Stimulated activated CD8-positive, alpha-beta memory T cell treated with anti-CD3 and anti-CD28 coated beads, Interleukin-15, amount 100 ng/mL, for 48 hours (primary cell): ENCODE measurements around the gene OR6Y1.

Experiments
- DNase-seq, 2 donors: peaks; one replicate each; pipeline ENCODE4 v3.0.0-alpha.2; 2020; ENCODE audit warnings: low read depth in 2 of 2

Gene OR6Y1

GRCh38 chr1:158554352-158554751, at the start of gene OR6Y1:
OR6Y1 (minus strand) TSS chr1:158554405; CDS start chr1:158548105, 6,300 bp downstream.
- DNase-seq = no peak

- DNase-seq = no peak
Observed at GRCh38 chr1:158600735-158601134, 46.5 kb upstream of the OR6Y1 start.

GRCh38 chr1:158586942-158587341, 32.7 kb upstream of the OR6Y1 start:
- no peak for DNase-seq

GRCh38 chr1:158583962-158584361, 29.8 kb upstream of the OR6Y1 start:
- no peak for DNase-seq

GRCh38 chr1:158579733-158580132, 25.5 kb upstream of the OR6Y1 start, which contains the start of gene OR10X1:
OR10X1 (minus strand) TSS chr1:158579899; CDS start chr1:158579899, 0 bp downstream.
- DNase-seq = no peak

- DNase-seq = no peak
Observed at GRCh38 chr1:158577561-158577960, 23.4 kb upstream of the OR6Y1 start.

GRCh38 chr1:158572226-158572625, 18.0 kb upstream of the OR6Y1 start:
- no peak for DNase-seq

- no peak for DNase-seq
Observed at GRCh38 chr1:158570480-158570879, 16.3 kb upstream of the OR6Y1 start, which contains the start of gene OR6P1. OR6P1 (minus strand) TSS chr1:158570580; CDS start chr1:158563604, 6,976 bp downstream.

GRCh38 chr1:158564608-158565007, 10.4 kb upstream of the OR6Y1 start:
- DNase-seq = no peak

GRCh38 chr1:158563853-158564252, 9.6 kb upstream of the OR6Y1 start:
- DNase-seq = no peak

- DNase-seq = no peak
Observed at GRCh38 chr1:158559696-158560095, 5.5 kb upstream of the OR6Y1 start.

GRCh38 chr1:158552296-158552695, 1.9 kb downstream of the OR6Y1 start:
- no peak for DNase-seq

- no peak for DNase-seq
Observed at GRCh38 chr1:158547533-158547932, 6.7 kb downstream of the OR6Y1 start.

- DNase-seq = no peak
Observed at GRCh38 chr1:158537609-158538008, 16.6 kb downstream of the OR6Y1 start.

- DNase-seq = no peak
Observed at GRCh38 chr1:158534496-158534895, 19.7 kb downstream of the OR6Y1 start.

GRCh38 chr1:158527190-158527815, 26.9 kb downstream of the OR6Y1 start:
- no peak for DNase-seq

GRCh38 chr1:158521666-158522058, 32.5 kb downstream of the OR6Y1 start:
- no peak for DNase-seq

GRCh38 chr1:158520955-158521665, 33.1 kb downstream of the OR6Y1 start:
- DNase-seq = no peak

- no peak for DNase-seq
Observed at GRCh38 chr1:158520021-158520420, 34.2 kb downstream of the OR6Y1 start.

GRCh38 chr1:158516966-158517365, 37.2 kb downstream of the OR6Y1 start:
- no peak for DNase-seq

- no peak for DNase-seq
Observed at GRCh38 chr1:158509471-158510156, 44.6 kb downstream of the OR6Y1 start.

- no peak for DNase-seq
Observed at GRCh38 chr1:158507511-158507910, 46.7 kb downstream of the OR6Y1 start.
